SH-SY5Y (cell line): Measurements from ENCODE around the gene CALCB.

Experiments
- GATA2 ChIP-seq: IDR thresholded peaks from 2 replicates; pipeline ENCODE4 v1.6.1; 2011; ENCODE audit warnings: mild to moderate bottlenecking, low read depth, low read length
- GATA3 ChIP-seq: IDR thresholded peaks from 2 replicates; pipeline ENCODE4 v1.6.1; 2011; ENCODE audit warnings: low read depth, mild to moderate bottlenecking, low read length, moderate library complexity

CALCB gene

DNA sequence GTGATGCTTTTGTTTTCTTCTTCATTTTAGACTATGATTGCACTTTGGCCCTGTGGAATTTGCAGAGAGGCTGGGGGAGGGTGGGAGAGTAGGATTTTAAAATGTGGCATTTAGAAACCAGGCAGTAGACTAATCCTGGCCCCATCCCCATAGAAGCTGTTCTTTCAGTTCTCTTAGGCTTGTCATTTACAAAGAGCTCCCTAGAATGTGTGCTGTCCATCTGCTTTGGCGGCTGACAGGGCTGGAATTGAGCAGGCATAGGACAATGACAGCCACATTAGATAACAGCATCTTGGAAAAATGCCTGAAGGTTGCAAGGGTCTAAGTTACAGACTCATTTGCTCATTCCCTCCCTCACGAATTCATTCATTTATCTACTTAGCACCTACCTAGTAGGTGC, 51.1 kb downstream of the CALCB start:
- TF ChIP-seq GATA2: no peak
- no peak for TF ChIP-seq GATA3

DNA sequence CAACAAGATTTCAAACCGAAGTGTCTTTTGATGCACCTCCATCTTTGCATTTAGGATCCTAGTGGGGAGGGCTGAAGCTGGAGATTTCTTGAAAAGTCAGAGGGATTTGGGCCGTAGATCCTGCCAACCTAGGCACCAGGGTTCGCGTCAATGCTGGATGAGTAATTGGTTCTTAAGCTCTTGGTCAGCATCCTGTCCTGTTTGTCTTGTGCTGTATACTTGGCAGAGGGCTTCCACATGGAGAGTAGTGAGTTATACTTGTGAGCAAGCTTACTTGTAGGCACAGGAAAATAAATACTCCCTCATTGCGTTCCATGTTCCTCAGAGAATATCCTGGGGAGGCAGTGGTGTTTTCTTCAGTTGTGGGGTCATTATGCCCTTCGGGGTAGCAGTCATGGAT, 53.9 kb downstream of the CALCB start:
- TF ChIP-seq GATA3 (no peak), GATA2 (no peak)
